Measurements from ENCODE around the gene LHFPL2. TPM values are rescaled to one million over a fixed set of nuclear protein-coding genes. Genes with fewer than 3 reads are reported as not detected.

LHFPL2 gene
- total and polyA plus RNA-seq, 2 donors (not counting 1 experiment from before 2014, with no cell fraction given): 3.8 to 35.5 TPM

GRCh38 chr5:78613151-78613533 lies 35.4 kb downstream of the LHFPL2 start:
- H3K79me2 ChIP-seq (ENCODE audit: control insufficient read depth, insufficient read depth, low read length): no peaks in the 10 kb centered on the region
- H3K4me2 ChIP-seq (replicated peaks; ENCODE audit: low read depth, low read length, poor library complexity, severe bottlenecking): no peak overlapping the region
- no peak overlapping the region for H3K27ac ChIP-seq (ENCODE audit: low read length in 2 of 2)
- no peak overlapping the region for H3K4me3 Mint-ChIP-seq
- DNase-seq: no peak
- no peak overlapping the region for H2AFZ ChIP-seq (ENCODE audit: insufficient read depth, low read depth, low read length, poor library complexity, severe bottlenecking)
- H3K27me3 Mint-ChIP-seq: no peaks in the 10 kb centered on the region
- H3K4me3 ChIP-seq (ENCODE audit: control extremely low read depth in 1 of 5, extremely low read depth in 1 of 5, insufficient read depth in 1 of 5, low read depth in 2 of 5, low read length in 4 of 5): no peak overlapping the region
- no peak overlapping the region for H3K27ac Mint-ChIP-seq
- ChIA-PET POLR2A (no interaction called here), CTCF (no interaction called here)
- no peaks in the 10 kb centered on the region for H4K20me1 ChIP-seq (ENCODE audit: control insufficient read depth, insufficient read depth, low read length, poor library complexity, severe bottlenecking)
- WGBS (ENCODE audit: insufficient coverage): no CpG with 5 or more reads among the region's 2 CpGs
- no peak for ATAC-seq (ENCODE audit: low read depth)
- no peaks in the 10 kb centered on the region for H3K4me1 Mint-ChIP-seq
- H3K4me1 ChIP-seq (ENCODE audit: control insufficient read depth in 2 of 2, insufficient read depth in 2 of 2, low read length in 2 of 2): no peaks in the 10 kb centered on the region
- H3K27me3 ChIP-seq (replicated peaks in 1 of 4; ENCODE audit: control extremely low read depth in 1 of 4, control insufficient read depth in 3 of 4, insufficient read depth in 4 of 4, low read length in 3 of 4): no peaks in the 10 kb centered on the region
- no peaks in the 10 kb centered on the region for H3K9me3 Mint-ChIP-seq (ENCODE audit: insufficient read depth)
- H3K9me3 ChIP-seq (ENCODE audit: control extremely low read depth in 1 of 3, control insufficient read depth in 2 of 3, insufficient read depth in 1 of 3, low read length in 2 of 3): no peaks in the 10 kb centered on the region
- peaks cover 0 to 4% of the 10 kb centered on the region in 2 experiments for H3K36me3 ChIP-seq (replicated peaks in 1 of 2; ENCODE audit: control extremely low read depth in 1 of 2, control insufficient read depth in 1 of 2, extremely low read depth in 1 of 2, insufficient read depth in 2 of 2, low read length in 1 of 2)
- intact Hi-C loops (cut with micrococcal nuclease): no loop called here
- TF ChIP-seq EZH2 (IDR thresholded peaks at IDR 0.05; ENCODE audit: borderline replicate concordance, insufficient read depth, low read depth, low read length, poor library complexity, severe bottlenecking) (no peak), CTCF (IDR thresholded peaks at IDR 0.05) (no peak)
- H3K9ac ChIP-seq (ENCODE audit: low read length): no peak overlapping the region

- H3K9me3 Mint-ChIP-seq (ENCODE audit: insufficient read depth): no peaks in the 10 kb centered on the region
- no peak overlapping the region for H2AFZ ChIP-seq (ENCODE audit: insufficient read depth, low read depth, low read length, poor library complexity, severe bottlenecking)
- no peak overlapping the region for H3K9ac ChIP-seq (ENCODE audit: low read length)
- no peak overlapping the region for H3K4me2 ChIP-seq (replicated peaks; ENCODE audit: low read depth, low read length, poor library complexity, severe bottlenecking)
- no peak overlapping the region for H3K27ac Mint-ChIP-seq
- POLR2A ChIA-PET: no interaction called here
- DNase-seq: no peak
- WGBS (ENCODE audit: insufficient coverage): 94% methylated on average over 2 of the region's 3 CpGs
- no peaks in the 10 kb centered on the region for H4K20me1 ChIP-seq (ENCODE audit: control insufficient read depth, insufficient read depth, low read length, poor library complexity, severe bottlenecking)
- H3K9me3 ChIP-seq (ENCODE audit: control extremely low read depth in 1 of 3, control insufficient read depth in 2 of 3, insufficient read depth in 1 of 3, low read length in 2 of 3): no peaks in the 10 kb centered on the region
- ATAC-seq (ENCODE audit: low read depth): no peak
- intact Hi-C loops (cut with micrococcal nuclease): no loop called here
- no peaks in the 10 kb centered on the region for H3K79me2 ChIP-seq (ENCODE audit: control insufficient read depth, insufficient read depth, low read length)
- H3K4me3 ChIP-seq (ENCODE audit: control extremely low read depth in 1 of 5, extremely low read depth in 1 of 5, insufficient read depth in 1 of 5, low read depth in 2 of 5, low read length in 4 of 5): no peak overlapping the region
- H3K27me3 Mint-ChIP-seq: no peaks in the 10 kb centered on the region
- H3K4me1 ChIP-seq (ENCODE audit: control insufficient read depth in 2 of 2, insufficient read depth in 2 of 2, low read length in 2 of 2): no peaks in the 10 kb centered on the region
- no peak overlapping the region for H3K4me3 Mint-ChIP-seq
- CTCF ChIA-PET: no interaction called here
- H3K36me3 ChIP-seq (replicated peaks in 1 of 2; ENCODE audit: control extremely low read depth in 1 of 2, control insufficient read depth in 1 of 2, extremely low read depth in 1 of 2, insufficient read depth in 2 of 2, low read length in 1 of 2): peaks cover 0 to 4% of the 10 kb centered on the region in 2 experiments
- TF ChIP-seq CTCF (IDR thresholded peaks at IDR 0.05) (no peak), EZH2 (IDR thresholded peaks at IDR 0.05; ENCODE audit: borderline replicate concordance, insufficient read depth, low read depth, low read length, poor library complexity, severe bottlenecking) (no peak)
- no peaks in the 10 kb centered on the region for H3K27me3 ChIP-seq (replicated peaks in 1 of 4; ENCODE audit: control extremely low read depth in 1 of 4, control insufficient read depth in 3 of 4, insufficient read depth in 4 of 4, low read length in 3 of 4)
- no peaks in the 10 kb centered on the region for H3K4me1 Mint-ChIP-seq
- H3K27ac ChIP-seq (ENCODE audit: low read length in 2 of 2): no peak overlapping the region
These were observed 36.1 kb downstream of the LHFPL2 start for GRCh38 chr5:78612227-78613150.
